NCI-H526 treated with DMSO at 0.1 percent for 48 hours (cell line): Measurements from ENCODE around the gene CYP46A1.

Experiments used
- DNase-seq: peaks from one replicate; lab custom pipeline; 2025; lab: John Stamatoyannopoulos, UW

The CYP46A1 gene

GRCh38 chr14:99674064-99674650, 9.9 kb upstream of the CYP46A1 start:
- DNase-seq: no peak

GRCh38 chr14:99674776-99675381, 9.2 kb upstream of the CYP46A1 start:
- no peak for DNase-seq

GRCh38 chr14:99675382-99675835, 8.7 kb upstream of the CYP46A1 start:
- no peak for DNase-seq

GRCh38 chr14:99675951-99676350, 8.1 kb upstream of the CYP46A1 start:
- DNase-seq: no peak

- no peak for DNase-seq
These were observed 7.4 kb upstream of the CYP46A1 start for GRCh38 chr14:99676657-99677056.

- DNase-seq: no peak
These were observed 6.6 kb upstream of the CYP46A1 start for GRCh38 chr14:99677231-99678140.

GRCh38 chr14:99678198-99678597, 5.9 kb upstream of the CYP46A1 start:
- no peak for DNase-seq

- no peak for DNase-seq
These were observed 5.0 kb upstream of the CYP46A1 start for GRCh38 chr14:99679111-99679510.

GRCh38 chr14:99679543-99679942, 4.6 kb upstream of the CYP46A1 start:
- DNase-seq: no peak

GRCh38 chr14:99679996-99680395, 4.1 kb upstream of the CYP46A1 start:
- no peak for DNase-seq

GRCh38 chr14:99681101-99681831, 2.8 kb upstream of the CYP46A1 start:
- no peak for DNase-seq

GRCh38 chr14:99681832-99682148, 2.3 kb upstream of the CYP46A1 start:
- no peak for DNase-seq

- peak; percentile 26 for DNase-seq
These were observed 1.1 kb upstream of the CYP46A1 start for GRCh38 chr14:99682809-99683618.

GRCh38 chr14:99684410-99684934, 374 bp downstream of the CYP46A1 start:
- no peak for DNase-seq

- DNase-seq: no peak
These were observed 1.1 kb downstream of the CYP46A1 start for GRCh38 chr14:99685151-99685591.

GRCh38 chr14:99685596-99685995, 1.5 kb downstream of the CYP46A1 start:
- no peak for DNase-seq

- no peak for DNase-seq
These were observed 2.6 kb downstream of the CYP46A1 start for GRCh38 chr14:99686557-99687283.

- DNase-seq: peak; percentile 1
These were observed 3.4 kb downstream of the CYP46A1 start for GRCh38 chr14:99687284-99688209.

- no peak for DNase-seq
These were observed 4.1 kb downstream of the CYP46A1 start for GRCh38 chr14:99688210-99688581.
